ENCODE measurements around the gene ACP6. TPM values are rescaled to one million over a fixed set of nuclear protein-coding genes. Genes with fewer than 3 reads are reported as not detected.

Gene ACP6
- total RNA-seq, 1 experiment from 2014 or later, result 1.6 TPM

- Histone ChIP-seq H3K36me3 (no peaks in the 10 kb centered on the region), H3K4me1 (no peaks in the 10 kb centered on the region), H3K27ac (no peak overlapping the region), H3K9me3 (replicated peaks) (no peaks in the 10 kb centered on the region), H3K4me3 (no peak overlapping the region), H3K27me3 (no peaks in the 10 kb centered on the region)
- no peak for DNase-seq
These were observed 3.1 kb upstream of the ACP6 start for GRCh38 chr1:147673406-147673805.

GRCh38 chr1:147669469-147670318 is 630 bp downstream of the ACP6 start:
- no peaks in the 10 kb centered on the region for H3K27me3 ChIP-seq
- H3K9me3 ChIP-seq (replicated peaks), result no peaks in the 10 kb centered on the region
- no peak overlapping the region for H3K27ac ChIP-seq
- no peaks in the 10 kb centered on the region for H3K36me3 ChIP-seq
- no peaks in the 10 kb centered on the region for H3K4me1 ChIP-seq
- peak overlapping the region; percentile 67 for H3K4me3 ChIP-seq
- peak; percentile 22 to 28 for DNase-seq

DNA sequence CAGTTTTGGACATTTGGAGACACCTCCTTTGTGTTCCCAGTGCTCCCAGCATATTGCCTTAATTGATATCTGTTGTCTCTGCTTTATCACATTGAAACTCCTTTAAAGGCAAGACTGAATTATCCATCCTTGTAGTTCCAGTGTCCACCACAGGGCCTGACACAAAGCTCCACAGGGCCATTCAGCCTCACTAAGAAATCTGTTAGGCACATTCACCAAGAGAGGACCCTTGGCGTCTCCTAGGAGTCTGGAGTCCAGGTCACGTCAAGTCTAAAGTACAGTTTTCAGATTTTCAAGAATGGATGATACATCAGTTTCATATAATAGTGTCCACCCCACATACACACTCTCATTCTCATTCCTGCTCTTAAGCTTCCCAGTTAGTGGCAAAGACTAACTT is 4.8 kb downstream of the ACP6 start:
- Histone ChIP-seq H3K4me1 (no peaks in the 10 kb centered on the region), H3K27me3 (no peaks in the 10 kb centered on the region), H3K27ac (no peak overlapping the region), H3K4me3 (no peak overlapping the region), H3K36me3 (no peaks in the 10 kb centered on the region), H3K9me3 (replicated peaks) (no peaks in the 10 kb centered on the region)
- no peak for DNase-seq

- no peaks in the 10 kb centered on the region for H3K4me1 ChIP-seq
- H3K36me3 ChIP-seq, result no peaks in the 10 kb centered on the region
- no peak for DNase-seq
- H3K4me3 ChIP-seq, result no peak overlapping the region
- no peaks in the 10 kb centered on the region for H3K9me3 ChIP-seq (replicated peaks)
- no peak overlapping the region for H3K27ac ChIP-seq
- no peaks in the 10 kb centered on the region for H3K27me3 ChIP-seq
These were observed 6.1 kb downstream of the ACP6 start for GRCh38 chr1:147664206-147664605.

- Histone ChIP-seq H3K36me3 (no peaks in the 10 kb centered on the region), H3K9me3 (replicated peaks) (no peaks in the 10 kb centered on the region), H3K4me1 (no peaks in the 10 kb centered on the region), H3K27ac (no peak overlapping the region), H3K4me3 (no peak overlapping the region), H3K27me3 (no peaks in the 10 kb centered on the region)
- no peak for DNase-seq
These were observed 15.8 kb downstream of the ACP6 start for GRCh38 chr1:147654511-147654910.

DNA sequence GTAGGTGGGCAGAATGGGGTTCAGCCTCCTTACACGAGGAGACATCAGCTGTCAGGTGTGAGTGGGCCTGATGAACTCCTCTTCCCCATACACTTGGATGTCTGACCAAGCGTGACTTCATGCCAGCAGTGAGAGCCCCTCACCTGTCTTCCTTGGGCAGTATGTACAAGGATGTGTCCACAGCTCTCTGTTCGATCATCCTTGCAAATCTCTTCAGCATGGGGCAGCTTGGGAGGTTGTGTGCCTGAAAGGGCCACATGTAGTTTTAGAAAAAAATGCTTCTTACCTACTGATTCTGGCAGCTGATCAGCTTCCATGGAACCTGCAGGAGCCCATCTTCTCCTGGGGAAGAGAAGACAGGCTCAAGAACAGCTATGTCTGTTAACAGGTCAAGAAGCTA is 18.0 kb downstream of the ACP6 start:
- DNase-seq, result no peak
- Histone ChIP-seq H3K9me3 (replicated peaks) (no peaks in the 10 kb centered on the region), H3K4me3 (no peak overlapping the region), H3K4me1 (no peaks in the 10 kb centered on the region), H3K27ac (no peak overlapping the region), H3K27me3 (no peaks in the 10 kb centered on the region), H3K36me3 (no peaks in the 10 kb centered on the region)

GRCh38 chr1:147651466-147651865 is 18.9 kb downstream of the ACP6 start:
- Histone ChIP-seq H3K9me3 (replicated peaks) (no peaks in the 10 kb centered on the region), H3K27me3 (no peaks in the 10 kb centered on the region), H3K27ac (no peak overlapping the region), H3K36me3 (no peaks in the 10 kb centered on the region), H3K4me1 (no peaks in the 10 kb centered on the region), H3K4me3 (no peak overlapping the region)
- DNase-seq, result no peak

GRCh38 chr1:147648933-147649332 is 21.4 kb downstream of the ACP6 start:
- Histone ChIP-seq H3K4me1 (no peaks in the 10 kb centered on the region), H3K36me3 (no peaks in the 10 kb centered on the region), H3K4me3 (no peak overlapping the region), H3K9me3 (replicated peaks) (no peaks in the 10 kb centered on the region), H3K27ac (no peak overlapping the region), H3K27me3 (no peaks in the 10 kb centered on the region)
- DNase-seq, result no peak

DNA sequence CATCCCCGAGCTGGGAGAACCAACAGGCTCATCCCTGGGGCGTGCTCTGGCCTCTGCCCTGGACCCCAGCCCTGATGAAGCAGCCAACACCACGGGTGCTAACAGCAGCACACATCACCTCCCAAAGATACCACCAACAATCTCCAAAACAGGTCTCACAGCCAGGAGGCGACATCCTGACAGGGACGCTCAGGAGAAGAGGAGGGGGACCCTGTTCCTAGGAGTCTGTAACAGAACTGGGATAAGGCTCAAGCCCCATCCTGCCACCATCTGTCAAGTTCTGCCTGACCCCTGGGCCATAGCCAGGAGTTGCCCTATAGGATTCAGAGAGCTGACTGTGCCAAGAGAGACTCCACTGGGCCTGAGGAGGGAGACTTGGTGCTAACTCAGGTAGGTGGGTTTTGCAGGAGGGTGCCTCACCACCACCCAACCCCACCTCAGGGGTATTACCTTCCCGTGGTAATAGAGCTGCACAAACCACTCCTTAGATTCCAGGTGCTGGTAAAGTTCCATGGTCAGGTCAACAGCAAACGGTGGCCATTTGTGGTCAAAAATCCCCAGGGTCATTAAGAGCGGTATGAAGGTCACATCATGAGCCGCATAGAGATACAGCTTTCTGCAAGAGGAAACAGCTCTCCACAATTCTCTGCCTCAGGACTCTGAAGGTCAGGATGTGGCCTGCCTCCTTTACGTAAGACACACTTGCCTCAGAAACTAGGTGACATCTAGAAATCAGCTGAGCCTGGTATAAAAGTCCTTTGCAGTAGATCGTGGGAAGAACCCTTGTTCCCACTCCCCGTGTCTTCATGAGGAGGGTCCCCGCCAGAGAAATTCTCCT is 22.3 kb downstream of the ACP6 start:
- Histone ChIP-seq H3K4me3 (no peak overlapping the region), H3K4me1 (no peaks in the 10 kb centered on the region), H3K27ac (no peak overlapping the region), H3K27me3 (no peaks in the 10 kb centered on the region), H3K9me3 (replicated peaks) (no peaks in the 10 kb centered on the region), H3K36me3 (no peaks in the 10 kb centered on the region)
- DNase-seq, result no peak

DNA sequence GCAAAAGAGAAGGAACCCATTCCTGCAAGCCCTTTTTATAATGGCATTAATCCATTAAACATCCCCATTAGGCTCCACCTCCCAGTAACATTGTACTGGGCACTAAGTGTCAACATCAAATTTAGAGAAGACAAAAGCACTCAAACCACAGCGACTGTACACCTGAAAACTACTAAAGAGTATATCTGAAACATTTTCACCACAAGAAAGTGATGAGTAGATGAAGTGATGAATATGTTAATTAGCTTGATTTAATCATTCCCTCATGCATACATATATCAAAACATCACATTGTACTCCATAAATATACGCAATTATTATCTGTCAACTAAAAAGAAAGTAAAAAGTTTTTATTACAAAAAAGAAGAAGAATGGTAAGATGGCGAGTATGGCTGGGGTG is 26.4 kb downstream of the ACP6 start:
- H3K4me3 ChIP-seq, result no peak overlapping the region
- no peaks in the 10 kb centered on the region for H3K4me1 ChIP-seq
- no peaks in the 10 kb centered on the region for H3K36me3 ChIP-seq
- H3K27me3 ChIP-seq, result no peaks in the 10 kb centered on the region
- no peaks in the 10 kb centered on the region for H3K9me3 ChIP-seq (replicated peaks)
- no peak for DNase-seq
- H3K27ac ChIP-seq, result no peak overlapping the region

DNA sequence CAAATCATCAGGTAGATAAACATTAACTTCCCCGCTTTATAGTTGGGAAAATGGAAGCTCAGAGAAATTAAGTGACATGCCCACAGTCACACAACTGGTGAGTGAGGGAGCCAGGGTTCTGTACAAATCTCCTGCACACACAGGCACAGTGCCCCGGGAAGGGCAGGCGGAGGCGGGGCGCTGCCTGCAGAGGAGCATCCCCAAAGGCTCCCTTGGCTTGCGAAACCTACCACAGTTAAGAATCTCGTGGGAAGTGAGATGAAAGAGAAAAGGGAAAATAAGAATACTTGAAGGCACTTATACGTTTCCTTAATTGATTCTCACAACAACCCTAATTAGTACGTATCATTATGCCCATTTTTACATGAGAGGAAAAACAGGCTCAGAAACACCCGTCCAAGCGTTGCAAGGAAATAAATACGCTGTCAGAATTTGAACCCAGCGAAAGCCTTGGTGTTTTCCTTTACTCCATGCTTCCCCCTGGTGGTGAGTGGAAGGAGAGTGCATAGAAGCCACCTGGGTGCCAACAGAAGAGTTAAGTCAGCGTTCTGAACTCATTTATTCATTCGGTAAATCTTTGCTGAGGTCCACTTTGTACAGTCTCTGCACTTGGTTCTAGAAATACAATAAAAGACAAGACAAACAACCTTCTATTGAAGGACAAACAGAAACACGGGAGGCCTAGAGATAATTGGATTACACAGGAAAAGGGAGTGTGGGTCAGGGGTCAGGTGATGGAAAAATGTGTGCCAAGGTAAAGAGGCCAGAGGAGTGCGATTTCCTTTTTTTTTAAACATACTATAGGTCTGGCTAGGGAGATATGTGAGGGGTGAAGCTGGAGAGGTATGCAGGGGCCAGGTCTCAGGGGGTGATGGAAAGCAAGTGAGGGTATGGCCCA is 28.4 kb downstream of the ACP6 start:
- no peak overlapping the region for H3K4me3 ChIP-seq
- no peaks in the 10 kb centered on the region for H3K27me3 ChIP-seq
- DNase-seq, result peak; percentile 49 to 73
- no peaks in the 10 kb centered on the region for H3K36me3 ChIP-seq
- H3K4me1 ChIP-seq, result no peaks in the 10 kb centered on the region
- H3K27ac ChIP-seq, result no peak overlapping the region
- H3K9me3 ChIP-seq (replicated peaks), result no peaks in the 10 kb centered on the region

GRCh38 chr1:147641291-147641690 is 29.0 kb downstream of the ACP6 start:
- no peak overlapping the region for H3K4me3 ChIP-seq
- H3K4me1 ChIP-seq, result no peaks in the 10 kb centered on the region

DNA sequence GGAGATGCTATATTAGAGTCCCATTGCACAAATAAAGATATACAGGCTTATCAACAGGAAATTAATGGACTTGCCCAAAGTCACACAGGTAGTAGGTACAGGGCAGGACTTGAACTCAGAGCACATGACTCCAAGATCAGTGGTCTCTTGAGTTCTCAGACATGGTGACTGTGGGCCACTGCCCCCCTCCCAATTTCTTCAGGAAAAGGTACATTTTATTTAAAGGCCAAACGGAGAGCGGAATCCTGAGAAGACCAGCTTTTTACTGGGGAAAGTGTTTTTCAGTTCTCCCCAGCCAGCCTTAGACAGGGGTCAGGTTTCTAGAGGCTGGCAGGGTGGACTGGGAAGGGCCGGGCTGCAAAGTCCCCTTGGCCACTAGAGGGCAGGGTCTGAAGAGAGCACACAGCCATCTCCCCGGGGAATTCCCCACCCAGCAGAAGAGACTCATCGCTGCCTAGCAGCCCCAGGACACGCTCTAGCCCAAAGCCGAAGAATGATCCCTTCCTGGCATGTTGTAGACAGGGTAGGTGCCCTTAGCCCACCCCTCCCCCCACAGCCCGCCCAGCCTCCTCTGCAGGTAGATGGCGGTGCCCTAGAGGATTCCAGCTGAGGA is 29.7 kb downstream of the ACP6 start:
- H3K27me3 ChIP-seq, result no peaks in the 10 kb centered on the region
- no peak overlapping the region for H3K4me3 ChIP-seq
- H3K9me3 ChIP-seq (replicated peaks), result no peaks in the 10 kb centered on the region
- H3K36me3 ChIP-seq, result no peaks in the 10 kb centered on the region
- no peak overlapping the region for H3K27ac ChIP-seq
- peak; percentile 79 to 88 for DNase-seq
- no peaks in the 10 kb centered on the region for H3K4me1 ChIP-seq

More at GRCh38 chr1:147641291-147641690, 29.0 kb downstream of the ACP6 start:
- Histone ChIP-seq H3K36me3 (no peaks in the 10 kb centered on the region), H3K27me3 (no peaks in the 10 kb centered on the region), H3K9me3 (replicated peaks) (no peaks in the 10 kb centered on the region), H3K27ac (no peak overlapping the region)
- DNase-seq, result no peak

DNA sequence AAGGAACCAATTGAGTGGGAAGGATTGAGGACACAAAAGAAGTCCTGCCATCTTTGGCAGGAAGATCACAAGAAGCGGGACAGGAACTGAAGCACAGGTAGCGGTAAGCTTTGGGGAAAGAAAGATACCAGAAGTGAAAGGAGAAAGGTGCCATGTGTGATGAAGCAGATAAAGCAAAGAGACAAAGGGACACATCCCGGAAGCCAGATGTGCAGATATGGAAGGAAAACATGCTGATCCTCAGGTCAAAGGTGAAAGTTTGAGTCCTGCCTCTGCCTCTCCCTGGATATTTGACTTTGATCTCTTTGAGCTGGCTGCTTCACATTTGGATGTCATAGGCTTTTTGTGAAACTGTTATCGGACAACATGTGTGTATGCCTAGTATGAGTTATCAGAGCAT is 34.0 kb downstream of the ACP6 start:
- Histone ChIP-seq H3K4me1 (no peaks in the 10 kb centered on the region), H3K4me3 (no peak overlapping the region), H3K36me3 (no peaks in the 10 kb centered on the region), H3K9me3 (replicated peaks) (no peaks in the 10 kb centered on the region), H3K27me3 (no peaks in the 10 kb centered on the region), H3K27ac (no peak overlapping the region)
- no peak for DNase-seq

Data from SJCRH30 (cell line).